Astrocyte of the cerebellum (primary cell): ENCODE results near the gene MAP3K20.
"Not testable (repeated sequence)": the region's sequence is repeated elsewhere in the genome, so short reads cannot be mapped to it uniquely, and the experiment has no call there.

ENCODE experiments used
- DNase-seq: peaks from one replicate; pipeline ENCODE4 v3.0.0-alpha.2; 2011; ENCODE audit warnings: low read depth
- H3K4me3 ChIP-seq: 2 replicates; pipeline ENCODE4 v1.5.1; 2011; ENCODE audit warnings: mild to moderate bottlenecking, low read depth, low read length, moderate library complexity
- CTCF ChIP-seq: IDR thresholded peaks from 2 replicates; pipeline ENCODE4 v1.5.1; 2012; ENCODE audit warnings: low read length, low read depth, moderate library complexity, mild to moderate bottlenecking; ENCODE audit errors: missing control alignments
- in situ Hi-C: cut with HindIII; loops from 2 replicates; pipeline ENCODE4 v1.10.0; 2017; ENCODE audit warnings: low sequenced_read_pairs

Gene MAP3K20

GRCh38 chr2:173030561-173031490, 44.8 kb upstream of the MAP3K20 start:
- TF ChIP-seq CTCF, result no peak
- H3K4me3 ChIP-seq, result no peak overlapping the region
- no peak for DNase-seq
- in situ Hi-C loops, result loop anchor here (5.0 kb wide), 1 partner anchor 186 kb away; no protein-coding TSS in a partner anchor

- H3K4me3 ChIP-seq, result no peak overlapping the region
- in situ Hi-C loops, result loop anchor here (5.0 kb wide), 1 partner anchor 185 kb away; no protein-coding TSS in a partner anchor
- TF ChIP-seq CTCF, result no peak
- no peak for DNase-seq
Measured at GRCh38 chr2:173032032-173032431, 43.6 kb upstream of the MAP3K20 start.

- no peak overlapping the region for H3K4me3 ChIP-seq
- TF ChIP-seq CTCF, result no peak
- no peak for DNase-seq
- in situ Hi-C loops, result loop anchor here (5.0 kb wide), 1 partner anchor 184 kb away; no protein-coding TSS in a partner anchor
Measured at GRCh38 chr2:173033084-173033483, 42.6 kb upstream of the MAP3K20 start.

- TF ChIP-seq CTCF, result no peak
- H3K4me3 ChIP-seq, result no peak overlapping the region
- in situ Hi-C loops, result loop anchor here (5.0 kb wide), 1 partner anchor 183 kb away; no protein-coding TSS in a partner anchor
- no peak for DNase-seq
Measured at GRCh38 chr2:173034143-173034542, 41.5 kb upstream of the MAP3K20 start.

GRCh38 chr2:173037245-173038120, 38.2 kb upstream of the MAP3K20 start:
- TF ChIP-seq CTCF, result no peak
- no peak overlapping the region for H3K4me3 ChIP-seq
- in situ Hi-C loops, result no loop called here
- no peak for DNase-seq

GRCh38 chr2:173038257-173038656, 37.4 kb upstream of the MAP3K20 start:
- DNase-seq, in situ Hi-C loops: not testable (repeated sequence)

More at GRCh38 chr2:173038257-173038656, 37.4 kb upstream of the MAP3K20 start:
- not testable (repeated sequence) for H3K4me3 ChIP-seq
